Activated CD4-positive, alpha-beta T cell treated with anti-CD3 and anti-CD28 coated beads for 24 hours (primary cell): Measurements from ENCODE around the gene ARSI.

Experiments used
- DNase-seq, 2 donors: peaks; one replicate each; pipeline ENCODE4 v3.0.0-alpha.2; 2020; ENCODE audit warnings: low read depth in 2 of 2

The ARSI gene

GRCh38 chr5:150307617-150308426 lies 5.1 kb upstream of the ARSI start:
- DNase-seq: no peak

- no peak for DNase-seq
Observed at GRCh38 chr5:150306775-150307174, 4.1 kb upstream of the ARSI start.

GRCh38 chr5:150305557-150305956 lies 2.9 kb upstream of the ARSI start:
- no peak for DNase-seq

GRCh38 chr5:150305095-150305494 lies 2.4 kb upstream of the ARSI start:
- no peak for DNase-seq

GRCh38 chr5:150304481-150305081 lies 1.9 kb upstream of the ARSI start:
- no peak for DNase-seq

- no peak for DNase-seq
Observed at GRCh38 chr5:150303660-150304386, 1.1 kb upstream of the ARSI start.

GRCh38 chr5:150303070-150303615 lies 438 bp upstream of the ARSI start:
- DNase-seq: no peak

GRCh38 chr5:150301901-150302300 lies 804 bp downstream of the ARSI start:
- no peak for DNase-seq

GRCh38 chr5:150301170-150301505 lies 1.6 kb downstream of the ARSI start:
- DNase-seq: no peak

- no peak for DNase-seq
Observed at GRCh38 chr5:150300496-150301169, 2.1 kb downstream of the ARSI start.

GRCh38 chr5:150299571-150300327 lies 3.0 kb downstream of the ARSI start:
- no peak for DNase-seq

- no peak for DNase-seq
Observed at GRCh38 chr5:150298701-150299451, 3.8 kb downstream of the ARSI start.

- DNase-seq: no peak
Observed at GRCh38 chr5:150297934-150298595, 4.6 kb downstream of the ARSI start.

GRCh38 chr5:150297236-150297890 lies 5.3 kb downstream of the ARSI start:
- DNase-seq: no peak

GRCh38 chr5:150296496-150296895 lies 6.2 kb downstream of the ARSI start:
- DNase-seq: no peak

GRCh38 chr5:150295741-150296486 lies 6.8 kb downstream of the ARSI start:
- no peak for DNase-seq

- no peak for DNase-seq
Observed at GRCh38 chr5:150295172-150295634, 7.5 kb downstream of the ARSI start.

GRCh38 chr5:150294551-150295071 lies 8.1 kb downstream of the ARSI start:
- DNase-seq: no peak
